ENCODE results near the gene GOLGA2.

Gene GOLGA2

GRCh38 chr9:128275198-128276007 lies at the start of gene GOLGA2:
Gene GOLGA2, minus strand, starts transcription at chr9:128276007. Its CDS starts 31 bp downstream, at chr9:128275976.
- no peak for DNase-seq (ENCODE audit: low read depth)

GRCh38 chr9:128324401-128324800 lies 48.6 kb upstream of the GOLGA2 start:
- no peak for DNase-seq (ENCODE audit: low read depth)

- DNase-seq (ENCODE audit: low read depth): no peak
These were observed 48.0 kb upstream of the GOLGA2 start for GRCh38 chr9:128323791-128324190.

GRCh38 chr9:128323212-128323730 lies 47.5 kb upstream of the GOLGA2 start:
- no peak for DNase-seq (ENCODE audit: low read depth)

GRCh38 chr9:128322404-128323211 lies 46.8 kb upstream of the GOLGA2 start, which contains the start of the genes COQ4 and TRUB2:
Gene COQ4, plus strand, starts transcription at chr9:128322839. Its CDS starts 20 bp downstream, at chr9:128322859.
Gene TRUB2, minus strand, starts transcription at chr9:128322447. Its CDS starts 39 bp downstream, at chr9:128322408.
- DNase-seq (ENCODE audit: low read depth): peak; percentile 80

- DNase-seq (ENCODE audit: low read depth): no peak
These were observed 46.1 kb upstream of the GOLGA2 start for GRCh38 chr9:128321879-128322403.

- DNase-seq (ENCODE audit: low read depth): no peak
These were observed 45.5 kb upstream of the GOLGA2 start for GRCh38 chr9:128321343-128321742.

GRCh38 chr9:128317629-128318028 lies 41.8 kb upstream of the GOLGA2 start:
- no peak for DNase-seq (ENCODE audit: low read depth)

GRCh38 chr9:128316421-128316820 lies 40.6 kb upstream of the GOLGA2 start:
- no peak for DNase-seq (ENCODE audit: low read depth)

- no peak for DNase-seq (ENCODE audit: low read depth)
These were observed 38.9 kb upstream of the GOLGA2 start for GRCh38 chr9:128314697-128315096.

GRCh38 chr9:128310461-128310860 lies 34.7 kb upstream of the GOLGA2 start:
- DNase-seq (ENCODE audit: low read depth): no peak

- DNase-seq (ENCODE audit: low read depth): no peak
These were observed 33.7 kb upstream of the GOLGA2 start for GRCh38 chr9:128309551-128309950.

- DNase-seq (ENCODE audit: low read depth): no peak
These were observed 29.1 kb upstream of the GOLGA2 start for GRCh38 chr9:128304971-128305288.

- DNase-seq (ENCODE audit: low read depth): no peak
These were observed 28.5 kb upstream of the GOLGA2 start for GRCh38 chr9:128304136-128304970.

- DNase-seq (ENCODE audit: low read depth): no peak
These were observed 23.0 kb upstream of the GOLGA2 start for GRCh38 chr9:128298535-128299482.

- no peak for DNase-seq (ENCODE audit: low read depth)
These were observed 21.5 kb upstream of the GOLGA2 start for GRCh38 chr9:128297221-128297773.

GRCh38 chr9:128296340-128297220 lies 20.8 kb upstream of the GOLGA2 start:
- DNase-seq (ENCODE audit: low read depth): no peak

- no peak for DNase-seq (ENCODE audit: low read depth)
These were observed 18.3 kb upstream of the GOLGA2 start for GRCh38 chr9:128294142-128294541.

GRCh38 chr9:128293091-128293490 lies 17.3 kb upstream of the GOLGA2 start:
- DNase-seq (ENCODE audit: low read depth): no peak

All from GM04503 (cell line).